Activated T-cell treated with anti-CD3 and anti-CD28 coated beads, Interleukin-2, amount 50 U/mL, for 24 hours (primary cell): Measurements from ENCODE around the gene ENTPD1.
"Not testable (repeated sequence)": the region's sequence is repeated elsewhere in the genome, so short reads cannot be mapped to it uniquely, and the experiment has no call there.

Source experiments
- DNase-seq: peaks from one replicate; pipeline ENCODE4 v3.0.0-alpha.2; 2020
- H3K27ac Mint-ChIP-seq: 2 replicates; pipeline ENCODE4 v1.8.0; 2020; ENCODE audit warnings: mild to moderate bottlenecking, mixed read lengths
- H3K27me3 Mint-ChIP-seq: 2 replicates; pipeline ENCODE4 v1.8.0; 2020; ENCODE audit warnings: mixed read lengths
- H3K36me3 Mint-ChIP-seq: 2 replicates; pipeline ENCODE4 v1.8.0; 2020; ENCODE audit warnings: low read depth, mixed read lengths
- H3K4me1 Mint-ChIP-seq: 2 replicates; pipeline ENCODE4 v1.8.0; 2020; ENCODE audit warnings: low read depth, mixed read lengths
- H3K4me3 Mint-ChIP-seq: 2 replicates; pipeline ENCODE4 v1.8.0; 2020; ENCODE audit warnings: mild to moderate bottlenecking, moderate library complexity, mixed read lengths
- H3K9me3 Mint-ChIP-seq: 2 replicates; pipeline ENCODE4 v1.8.0; 2020; ENCODE audit warnings: mixed read lengths

The ENTPD1 gene

GRCh38 chr10:95916039-95916438, 160.1 kb downstream of the ENTPD1 start:
- not testable (repeated sequence) for H3K4me3 Mint-ChIP-seq, H3K27ac Mint-ChIP-seq, H3K36me3 Mint-ChIP-seq, H3K9me3 Mint-ChIP-seq, H3K4me1 Mint-ChIP-seq, DNase-seq
- H3K27me3 Mint-ChIP-seq, result peaks cover 19% of the 10 kb centered on the region
